HG02885 (cell line): Measurements from ENCODE around the gene CFAP161.

Source experiments
- ATAC-seq: cut with Tn5 transposase; IDR thresholded peaks from one replicate; pipeline ENCODE4 v1.9.1; 2021; ENCODE audit warnings: mild to moderate bottlenecking; ENCODE audit not compliant: unreplicated experiment, poor library complexity

The CFAP161 gene

DNA sequence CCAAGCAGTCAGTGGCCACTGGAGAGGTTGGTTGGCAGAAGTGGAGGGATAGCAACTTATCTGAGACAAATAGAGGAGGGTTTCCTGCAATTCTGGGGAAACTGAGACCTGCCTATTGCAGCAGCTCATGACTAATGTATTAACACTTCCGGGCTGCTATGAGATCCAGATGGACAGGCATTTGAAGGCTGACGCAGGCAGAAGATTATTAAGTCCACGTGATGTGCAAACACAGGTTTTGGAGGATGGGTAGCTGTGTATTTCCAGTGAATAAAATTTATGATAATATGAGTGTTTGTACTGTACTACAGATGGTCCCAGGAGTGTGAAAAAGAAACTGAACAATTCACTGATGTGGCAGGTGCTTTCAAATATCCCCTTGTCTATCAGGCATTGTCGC lies 28.5 kb upstream of the CFAP161 start:
- no peak for ATAC-seq

DNA sequence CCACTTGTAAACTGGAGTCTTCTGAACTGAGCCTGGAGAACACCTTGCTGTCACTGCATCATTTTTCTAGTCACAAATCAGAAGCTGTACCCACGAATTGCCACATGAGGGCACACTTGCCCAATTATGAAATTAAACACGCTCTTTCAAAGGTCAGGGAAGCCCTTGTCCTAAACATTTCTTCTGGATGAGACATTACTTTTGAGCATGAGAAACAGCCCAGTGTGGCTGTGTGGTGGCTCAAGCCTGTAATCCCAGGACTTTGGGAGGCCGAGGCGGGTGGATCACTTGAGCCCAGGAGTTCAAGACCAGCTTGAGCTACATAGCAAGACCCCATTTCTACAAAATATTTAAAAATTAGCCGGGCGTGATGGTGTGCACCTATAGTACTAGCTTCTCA lies 27.5 kb upstream of the CFAP161 start:
- ATAC-seq = no peak

DNA sequence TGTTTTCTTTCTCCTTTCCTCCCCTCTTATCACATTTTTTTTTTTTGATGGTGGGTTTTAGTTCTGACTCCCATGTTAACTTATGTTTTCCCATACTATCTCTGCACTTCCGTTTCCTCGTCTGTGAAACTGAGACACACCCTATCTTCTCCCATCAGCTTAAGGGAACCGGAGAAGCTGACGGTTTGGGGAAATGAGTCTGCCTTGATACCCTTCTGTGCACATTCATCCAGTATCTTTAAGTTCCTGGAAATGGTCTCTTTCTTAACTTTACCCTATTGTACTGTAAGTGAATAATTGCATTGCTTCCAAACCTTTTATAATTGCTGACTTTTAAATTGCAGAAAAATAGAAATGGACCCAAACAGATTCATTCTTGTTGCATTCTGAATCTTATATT lies 26.2 kb upstream of the CFAP161 start:
- ATAC-seq = no peak

DNA sequence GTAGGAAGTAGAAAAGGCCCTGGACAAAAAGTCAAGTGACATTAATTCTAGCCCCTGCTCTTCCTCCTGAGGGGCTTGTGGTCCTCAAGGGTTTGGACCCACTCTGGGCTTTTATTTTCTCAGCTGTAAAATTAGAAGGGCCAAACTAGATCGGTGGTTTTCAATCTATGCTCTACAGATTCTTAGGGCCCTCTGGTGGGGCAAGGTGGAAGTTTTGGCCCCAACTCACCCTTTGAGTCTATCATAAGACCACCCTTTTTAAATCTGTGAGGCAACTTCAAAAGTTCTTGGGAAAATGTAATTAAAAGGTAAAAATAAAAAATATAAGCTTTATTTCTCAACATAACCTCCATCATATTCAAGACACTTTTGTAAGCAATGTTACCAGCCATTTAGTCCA lies 25.6 kb upstream of the CFAP161 start:
- ATAC-seq = no peak

DNA sequence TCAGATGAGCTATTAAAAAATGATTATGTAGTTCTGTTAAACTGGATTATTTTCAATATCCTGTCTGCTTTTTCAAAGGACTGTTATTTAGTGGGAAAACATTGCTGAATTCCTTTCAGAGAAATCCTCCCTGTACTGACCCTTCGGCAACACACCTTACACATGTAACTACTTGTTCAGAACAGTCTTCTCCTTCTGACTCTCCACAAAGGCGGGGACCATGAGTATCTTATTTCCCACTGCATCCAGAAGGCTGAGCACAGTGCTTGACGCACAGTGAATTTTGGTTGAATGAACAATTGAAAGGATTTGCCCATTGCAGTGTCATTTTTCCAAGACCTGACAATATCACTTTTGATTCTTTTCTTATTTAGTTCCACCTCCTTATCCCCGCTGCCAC lies 23.1 kb upstream of the CFAP161 start:
- ATAC-seq = no peak

DNA sequence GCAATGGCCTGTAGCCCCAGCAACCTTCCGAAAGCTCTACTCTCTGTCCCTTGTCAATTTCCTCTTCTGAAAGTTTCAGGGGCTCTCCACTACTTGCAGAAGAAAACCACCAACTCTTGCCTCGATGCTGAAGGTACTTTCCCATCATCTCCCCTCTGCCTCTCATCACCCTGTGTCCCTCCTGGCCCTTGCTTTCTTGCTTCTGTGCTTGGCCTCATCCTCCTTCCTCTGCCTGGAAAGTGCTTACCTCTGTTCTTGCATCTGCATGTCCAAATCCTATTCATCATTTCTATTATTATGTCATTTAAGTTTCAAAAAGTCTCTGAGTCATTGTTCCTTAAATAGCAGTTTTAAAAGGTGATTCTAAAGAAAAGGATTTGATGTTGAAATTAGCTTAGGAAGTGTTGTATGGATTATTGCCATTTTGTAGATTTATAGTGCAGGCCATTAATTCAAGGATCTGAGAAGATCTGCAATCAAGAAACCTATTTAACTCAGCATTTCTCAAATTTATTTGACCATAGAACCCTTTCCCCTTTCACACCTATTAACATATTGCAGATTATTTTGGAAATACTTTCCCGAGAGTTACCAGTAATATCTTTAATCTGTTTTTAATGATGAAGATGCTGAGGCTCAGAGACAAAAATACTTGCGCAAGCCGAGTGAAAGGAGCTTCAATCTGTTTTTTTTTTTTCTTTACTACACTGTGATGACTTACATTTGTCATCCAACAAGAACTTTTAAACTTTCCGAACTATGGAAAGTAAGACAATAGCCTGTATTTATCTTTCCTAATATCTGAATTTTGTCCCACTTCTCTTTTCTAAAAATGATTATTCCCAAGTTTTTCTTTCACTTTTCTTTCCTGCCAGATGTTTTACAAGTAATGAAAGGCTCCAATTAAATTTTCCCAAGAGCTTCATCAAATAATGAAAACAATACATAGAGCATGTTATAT lies 22.3 kb upstream of the CFAP161 start:
- ATAC-seq = peak; percentile 91

DNA sequence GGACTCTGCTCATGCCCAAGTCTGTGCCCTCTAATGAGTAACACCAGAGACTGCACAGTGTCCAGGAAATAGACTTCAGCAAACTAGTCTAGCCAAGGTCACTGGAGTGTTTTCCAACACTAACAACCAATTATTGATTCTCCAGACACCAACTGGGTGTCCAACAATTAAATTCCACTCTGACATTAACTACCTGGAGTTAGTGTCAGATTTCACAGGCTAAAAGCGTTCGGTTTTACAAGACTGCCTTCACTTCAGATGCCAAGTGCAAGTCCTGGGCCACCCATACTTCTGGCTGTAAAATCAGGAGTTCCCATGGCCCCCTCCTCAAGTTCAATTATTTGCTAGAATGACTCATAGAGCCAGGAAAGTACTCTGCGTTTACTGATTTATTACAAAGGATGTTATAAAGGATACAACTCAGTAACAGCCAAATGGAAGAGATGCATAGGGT lies 20.8 kb upstream of the CFAP161 start:
- ATAC-seq = no peak

DNA sequence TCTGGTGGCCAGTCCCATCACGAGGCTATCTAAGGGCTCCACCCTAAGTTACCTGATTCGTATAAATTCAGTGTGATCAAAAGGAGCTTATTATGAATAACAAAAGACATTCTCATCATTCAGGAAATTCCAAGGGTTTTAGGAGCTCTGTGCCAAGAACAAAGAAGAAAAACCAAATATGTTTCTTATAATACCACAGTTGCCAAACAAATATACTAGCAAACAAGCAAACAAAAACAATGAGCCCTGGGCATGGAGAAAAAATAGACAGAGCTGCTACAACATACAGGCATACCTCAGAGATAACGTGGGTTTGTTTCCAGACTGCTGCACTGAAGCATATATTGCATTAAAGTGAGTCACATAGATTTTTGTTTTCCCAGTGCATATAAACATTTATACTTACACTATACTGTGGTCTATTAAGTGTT lies 20.2 kb upstream of the CFAP161 start:
- ATAC-seq = no peak

DNA sequence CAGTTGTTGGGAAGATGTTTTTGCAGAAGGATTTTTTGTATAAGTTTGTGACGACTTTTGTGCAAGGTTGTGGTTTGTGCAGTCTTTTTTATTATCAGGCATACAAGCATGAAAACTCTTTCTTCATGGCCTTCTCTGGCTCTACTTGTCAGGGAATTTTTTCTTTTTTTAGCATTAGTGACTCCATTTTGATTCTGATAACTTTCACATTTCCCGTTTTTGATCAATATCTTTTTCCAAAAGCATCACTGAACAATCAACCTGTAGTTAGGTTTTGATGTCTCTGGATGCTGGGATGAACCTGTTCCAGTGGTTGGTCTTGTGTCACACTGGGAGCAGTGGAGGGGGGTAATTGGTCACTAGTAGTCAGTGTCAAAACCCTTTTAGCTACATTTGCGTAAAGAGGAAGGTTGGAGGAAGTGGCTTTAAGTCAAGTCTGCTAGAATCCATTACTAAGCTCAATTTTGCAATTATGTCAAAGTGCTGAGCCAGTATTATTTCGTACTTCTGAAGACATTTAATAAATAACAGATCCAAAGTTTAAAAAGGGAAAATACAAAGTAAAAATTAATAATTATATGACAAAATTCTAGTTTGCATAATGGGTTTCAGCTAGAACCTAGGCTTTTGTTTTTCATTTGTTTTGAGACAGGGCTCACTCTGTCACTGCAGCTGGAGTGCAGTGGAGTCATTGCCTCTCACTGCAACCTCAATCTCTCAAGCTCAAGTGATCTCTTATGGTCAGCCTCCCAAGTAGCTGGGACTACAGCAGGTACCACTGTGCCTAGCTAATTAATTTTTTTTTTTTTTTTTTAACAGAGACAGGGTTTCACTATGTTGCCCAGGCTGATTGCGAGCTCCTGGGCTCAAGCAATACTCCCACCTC lies 18.8 kb upstream of the CFAP161 start:
- ATAC-seq = no peak

DNA sequence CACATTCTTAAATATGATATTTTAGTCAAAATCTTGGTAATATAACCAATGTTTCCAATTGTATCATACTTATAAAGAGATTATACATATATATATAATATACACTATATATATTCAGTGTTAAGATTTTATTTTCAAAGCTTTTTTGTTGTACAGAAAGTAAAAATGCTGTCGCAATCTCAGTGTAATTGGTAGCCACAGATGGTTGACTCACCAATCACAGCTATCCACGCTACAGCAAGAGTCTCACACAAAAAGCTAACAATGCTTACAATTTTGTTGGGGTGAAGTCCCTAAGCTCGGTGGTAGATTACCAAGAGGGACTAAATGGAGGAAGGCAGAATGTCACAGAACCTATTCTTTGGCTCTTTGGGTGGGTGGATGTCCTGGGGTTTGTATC lies 16.9 kb upstream of the CFAP161 start:
- no peak for ATAC-seq

DNA sequence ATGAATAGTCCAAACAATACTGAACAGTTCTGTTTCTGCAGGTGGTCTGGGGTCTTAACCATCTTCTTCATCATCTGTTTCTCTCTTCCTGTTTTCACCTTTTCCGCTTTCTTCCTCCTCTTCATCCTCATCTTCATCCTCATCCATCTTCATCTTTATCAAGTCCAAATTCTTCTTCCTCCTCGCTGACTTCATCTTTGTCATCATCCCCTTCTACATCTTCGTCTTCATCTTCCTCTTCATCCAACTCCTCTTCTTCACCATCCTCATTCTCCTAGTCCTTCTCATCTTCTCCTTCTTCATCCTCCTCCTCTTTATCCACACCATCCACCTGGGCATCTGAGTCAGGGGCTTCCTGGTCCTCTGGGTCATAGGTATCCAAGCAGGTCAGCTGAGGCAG lies 16.5 kb upstream of the CFAP161 start:
- no peak for ATAC-seq

DNA sequence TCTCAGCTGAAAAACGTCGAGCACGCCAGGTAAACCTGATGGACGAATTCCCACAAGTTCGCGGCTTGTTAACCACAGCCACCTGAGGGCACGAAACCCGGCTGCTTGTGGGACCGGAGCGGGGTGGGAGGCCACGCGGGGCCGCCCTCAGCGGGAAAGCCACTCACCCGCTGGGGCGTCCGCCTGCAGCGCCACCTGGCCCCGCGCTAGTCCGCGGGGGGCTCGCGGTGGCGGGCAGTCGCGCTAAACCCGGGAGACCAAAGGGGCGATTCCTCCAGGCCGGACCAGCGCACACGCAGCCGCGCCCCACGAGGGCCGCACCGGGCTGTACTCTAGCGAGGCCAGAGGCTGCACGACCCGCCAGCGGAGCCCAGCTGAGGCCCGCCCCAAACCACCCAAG lies 15.7 kb upstream of the CFAP161 start:
- ATAC-seq = no peak

DNA sequence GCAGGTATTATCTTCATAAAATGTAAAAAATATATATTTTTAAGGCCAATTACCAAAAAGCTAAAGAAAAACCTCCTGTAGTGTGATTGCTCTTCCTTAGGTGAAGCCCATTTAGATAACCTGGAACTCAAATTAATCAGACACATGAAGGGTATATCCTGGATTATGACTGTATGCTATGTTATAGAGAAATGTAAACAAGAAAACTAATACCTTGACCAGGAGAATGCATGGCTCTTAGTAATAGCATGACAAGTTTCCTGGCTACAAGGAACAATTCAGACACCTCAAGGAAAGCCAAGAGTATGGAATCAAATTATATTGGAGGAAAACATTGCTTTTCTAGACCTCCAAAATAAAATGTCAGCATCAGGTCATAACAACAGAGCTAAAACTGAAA lies 14.0 kb upstream of the CFAP161 start:
- ATAC-seq = no peak

DNA sequence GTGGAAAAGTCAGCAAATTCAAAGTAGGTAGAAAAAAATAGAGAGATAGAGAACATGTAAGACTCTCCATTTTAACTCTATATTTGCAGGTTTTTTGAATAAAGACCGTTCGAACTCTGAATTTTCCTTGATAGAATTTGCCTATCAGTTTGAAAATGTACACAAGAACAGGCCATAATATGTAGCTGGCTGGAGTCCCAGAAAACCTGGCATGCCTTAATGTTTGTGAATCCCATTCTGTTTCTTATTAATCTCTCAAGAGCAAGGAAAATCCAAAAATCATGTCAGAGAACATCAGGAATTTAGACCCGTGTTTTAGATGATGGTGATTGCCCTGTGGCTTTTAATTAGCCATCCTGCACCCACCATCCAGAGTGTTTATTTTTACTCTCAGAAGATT lies 7.2 kb upstream of the CFAP161 start:
- ATAC-seq = no peak

DNA sequence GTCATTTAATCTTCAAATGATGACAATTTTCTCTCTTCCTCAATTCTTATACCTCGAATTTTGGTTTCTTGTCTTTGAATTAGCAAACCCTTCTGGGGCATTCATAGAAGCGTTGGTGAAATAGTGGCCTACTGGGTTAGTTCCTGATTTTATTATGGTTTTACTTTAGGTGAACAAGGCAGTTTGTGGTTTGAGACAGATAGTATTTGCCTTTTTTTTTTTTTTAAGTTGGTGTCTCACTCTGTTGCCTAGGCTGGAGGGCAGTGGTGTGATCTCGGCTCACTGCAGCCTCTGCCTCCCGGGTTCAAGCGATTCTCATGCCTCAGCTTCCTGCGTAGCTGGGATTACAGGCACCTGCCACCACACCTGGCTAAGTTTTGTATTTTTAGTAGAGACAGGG lies 7.4 kb downstream of the CFAP161 start:
- peak; percentile 58 for ATAC-seq

DNA sequence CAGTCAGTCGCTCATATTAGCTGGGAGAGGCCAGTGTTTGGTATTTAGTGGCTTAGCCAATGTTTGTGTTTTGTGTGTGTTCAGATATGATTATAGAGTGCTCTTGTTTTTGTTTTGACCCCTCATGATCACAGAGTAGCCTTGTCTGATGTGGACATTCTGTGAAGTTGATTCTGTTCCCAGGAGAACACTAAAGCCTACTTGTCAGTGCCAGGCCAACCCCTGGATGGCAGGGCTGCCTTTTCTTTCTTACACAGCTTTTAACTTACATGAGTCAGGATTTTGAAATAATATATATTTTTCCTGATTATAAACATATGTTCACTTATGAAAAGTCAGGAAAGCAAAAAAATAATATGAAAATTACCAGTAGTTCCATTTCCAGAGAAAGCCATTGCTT lies 11.9 kb downstream of the CFAP161 start:
- ATAC-seq = no peak

DNA sequence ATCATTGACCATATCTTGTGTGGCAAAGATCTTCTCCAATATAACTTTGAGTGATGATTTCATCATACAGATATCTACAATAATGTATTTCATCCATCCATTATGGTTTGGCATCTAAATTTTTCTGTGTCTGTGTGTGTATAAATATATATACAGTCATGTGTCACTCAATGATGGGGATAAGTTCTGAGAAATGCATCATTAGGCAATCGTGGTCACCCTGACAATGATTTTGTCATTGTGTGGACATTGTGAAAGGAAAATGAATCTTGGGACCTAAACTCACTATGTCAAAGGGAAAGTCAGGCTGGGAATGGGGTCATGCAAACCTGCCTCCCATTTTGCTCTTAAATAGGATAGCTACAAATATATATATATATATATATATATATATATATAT lies 12.4 kb downstream of the CFAP161 start:
- ATAC-seq = no peak

DNA sequence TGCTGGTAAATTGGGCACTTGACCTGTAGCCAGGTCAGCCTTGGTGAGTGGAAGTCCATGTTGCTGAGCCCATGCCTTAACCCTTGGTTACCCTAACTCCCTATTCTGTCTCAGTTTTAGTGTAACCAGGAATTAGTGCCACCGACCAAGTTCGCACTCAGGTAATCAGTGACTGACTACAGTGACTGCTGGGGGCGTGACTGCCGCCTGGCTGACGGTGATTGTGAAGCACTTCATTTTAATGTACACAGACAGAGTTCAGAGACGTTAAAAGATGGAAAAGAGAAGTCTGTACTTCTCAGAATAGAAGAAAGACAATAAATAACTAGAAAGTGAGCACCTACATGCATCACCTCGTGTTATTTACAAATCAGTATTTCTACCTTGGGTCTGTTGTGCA lies 17.3 kb downstream of the CFAP161 start:
- no peak for ATAC-seq

DNA sequence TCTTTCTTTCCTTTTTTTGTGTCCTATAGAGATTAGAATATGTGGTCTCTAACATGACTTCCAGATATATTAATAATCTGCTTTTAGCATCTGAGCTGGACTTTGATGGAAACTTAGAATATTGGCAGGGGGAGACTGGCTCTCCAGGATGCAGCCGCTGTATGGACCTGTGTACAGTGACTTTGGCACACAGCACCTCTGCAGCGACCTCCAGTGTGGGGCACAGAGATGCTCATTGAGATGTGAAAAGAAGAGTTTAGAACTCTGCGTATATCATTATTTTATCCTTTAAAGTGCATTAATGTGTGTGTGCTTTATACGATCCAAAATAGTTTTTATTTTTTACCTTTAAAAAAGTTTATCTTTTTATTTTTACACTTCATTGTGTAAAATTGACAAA lies 18.3 kb downstream of the CFAP161 start:
- no peak for ATAC-seq

DNA sequence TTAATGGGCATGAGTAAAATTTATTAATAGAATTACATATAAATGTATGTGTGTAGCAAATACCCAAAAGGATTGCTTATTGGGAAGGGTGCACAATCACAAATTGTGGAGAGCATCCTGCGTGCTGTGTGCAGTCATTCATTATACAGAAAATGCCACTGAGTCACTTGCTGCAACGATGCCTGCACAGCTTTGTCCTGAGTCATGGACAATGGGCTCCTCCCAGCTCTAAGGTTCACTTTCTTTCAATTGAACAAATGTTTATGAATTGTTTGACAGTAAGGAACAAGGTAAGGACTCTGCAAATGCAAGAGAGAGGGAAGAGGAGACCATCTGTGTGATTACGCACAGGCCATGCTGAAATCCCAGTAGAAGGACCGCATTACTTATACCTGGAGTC lies 18.7 kb downstream of the CFAP161 start:
- no peak for ATAC-seq
